ENCODE measurements around the gene UBE3B. TPM values are rescaled to one million over a fixed set of nuclear protein-coding genes. Genes with fewer than 3 reads are reported as not detected.

The UBE3B gene
- polyA plus RNA-seq, 1 experiment: 43.9 TPM

DNA sequence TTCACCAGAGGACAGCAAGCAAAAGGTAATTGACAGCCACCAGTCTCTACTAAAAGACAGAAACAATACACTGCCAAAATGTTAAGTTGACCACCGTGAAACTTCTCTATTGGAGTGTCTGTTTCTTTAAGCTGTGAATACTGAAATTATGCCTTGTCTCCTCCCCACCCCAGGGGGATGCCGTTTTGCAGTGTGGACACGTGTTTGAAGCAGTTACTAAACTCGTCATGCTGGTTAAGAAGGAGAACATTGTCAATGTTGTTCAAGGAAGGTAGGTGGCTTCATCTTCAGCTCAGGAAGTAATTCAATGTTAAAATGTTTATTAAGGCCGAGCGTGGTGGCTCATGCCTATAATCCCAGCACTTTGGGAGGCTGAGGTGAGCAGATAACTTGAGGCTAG is 33.2 kb upstream of the UBE3B start:
- no peak for DNase-seq (ENCODE audit: low read depth)
- ChIA-PET CTCF (interaction anchor here (1.1 to 3.0 kb wide), 4 partner anchors 11 to 33 kb away, joined by 3 to 14 read pairs (median 4); partner anchors contain the start of genes KCTD10 and UBE3B), POLR2A (no interaction called here)
- Histone ChIP-seq H3K27me3 (ENCODE audit: control insufficient read depth, insufficient read depth, low read length) (no peaks in the 10 kb centered on the region), H3K4me3 (ENCODE audit: low read depth, low read length) (no peak overlapping the region), H3K36me3 (ENCODE audit: control insufficient read depth, insufficient read depth, low read length) (peaks cover 12% of the 10 kb centered on the region)
- TF ChIP-seq, protein P1, sequence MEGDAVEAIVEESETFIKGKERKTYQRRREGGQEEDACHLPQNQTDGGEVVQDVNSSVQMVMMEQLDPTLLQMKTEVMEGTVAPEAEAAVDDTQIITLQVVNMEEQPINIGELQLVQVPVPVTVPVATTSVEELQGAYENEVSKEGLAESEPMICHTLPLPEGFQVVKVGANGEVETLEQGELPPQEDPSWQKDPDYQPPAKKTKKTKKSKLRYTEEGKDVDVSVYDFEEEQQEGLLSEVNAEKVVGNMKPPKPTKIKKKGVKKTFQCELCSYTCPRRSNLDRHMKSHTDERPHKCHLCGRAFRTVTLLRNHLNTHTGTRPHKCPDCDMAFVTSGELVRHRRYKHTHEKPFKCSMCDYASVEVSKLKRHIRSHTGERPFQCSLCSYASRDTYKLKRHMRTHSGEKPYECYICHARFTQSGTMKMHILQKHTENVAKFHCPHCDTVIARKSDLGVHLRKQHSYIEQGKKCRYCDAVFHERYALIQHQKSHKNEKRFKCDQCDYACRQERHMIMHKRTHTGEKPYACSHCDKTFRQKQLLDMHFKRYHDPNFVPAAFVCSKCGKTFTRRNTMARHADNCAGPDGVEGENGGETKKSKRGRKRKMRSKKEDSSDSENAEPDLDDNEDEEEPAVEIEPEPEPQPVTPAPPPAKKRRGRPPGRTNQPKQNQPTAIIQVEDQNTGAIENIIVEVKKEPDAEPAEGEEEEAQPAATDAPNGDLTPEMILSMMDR (IDR thresholded peaks at IDR 0.05; ENCODE audit: insufficient read depth, low read depth, low read length): no peak

DNA sequence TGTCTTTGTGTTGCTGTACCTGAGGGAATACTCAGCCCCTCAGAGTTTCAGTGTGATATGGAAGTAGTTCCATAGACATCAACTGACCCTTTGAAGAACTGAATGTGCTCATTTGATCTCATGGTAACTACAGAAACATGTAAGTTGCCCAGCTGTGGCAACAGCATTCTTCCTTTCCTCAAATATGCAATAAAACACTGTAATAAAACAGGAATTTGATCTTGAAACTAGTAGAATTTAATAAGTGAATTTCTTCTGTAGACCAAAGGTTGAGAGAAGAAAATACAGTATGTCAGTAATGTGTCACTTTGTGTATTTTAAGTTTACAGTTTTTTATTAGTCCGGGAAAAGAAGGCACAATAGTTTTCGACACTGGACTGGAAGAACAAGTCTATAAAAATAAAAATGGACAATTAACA is 32.2 kb upstream of the UBE3B start:
- POLR2A ChIA-PET: interaction anchor here (0.7 kb wide), 1 partner anchor 291 kb away, joined by 7 read pairs; no protein-coding TSS in a partner anchor
- CTCF ChIA-PET: interaction anchor here (1.4 to 3.0 kb wide), 3 partner anchors 12 to 18 kb away, joined by 3 to 14 read pairs (median 6); no protein-coding TSS in a partner anchor

DNA sequence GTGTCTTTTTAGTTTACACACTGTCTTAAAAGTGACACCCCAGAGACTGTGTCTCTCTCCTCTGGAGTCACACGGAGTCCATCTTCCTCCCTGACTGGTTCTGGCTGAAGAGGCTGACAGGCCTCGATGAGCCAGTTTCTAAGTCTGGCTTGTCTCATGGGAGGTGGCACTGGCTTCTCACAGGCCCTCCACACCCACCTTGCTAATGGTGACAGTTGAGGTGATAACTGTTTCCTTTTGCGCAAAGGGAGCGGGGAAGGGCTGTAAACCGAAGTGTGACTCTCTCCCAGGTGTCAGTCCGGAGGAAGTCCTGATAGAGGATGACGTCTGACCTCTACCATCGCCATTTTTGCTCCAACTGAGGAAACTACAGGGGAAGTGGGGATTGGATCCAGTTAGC is 30.6 kb upstream of the UBE3B start:
- Histone ChIP-seq H3K4me3 (ENCODE audit: low read depth, low read length) (no peak overlapping the region), H3K36me3 (ENCODE audit: control insufficient read depth, insufficient read depth, low read length) (peaks cover 27% of the 10 kb centered on the region), H3K27me3 (ENCODE audit: control insufficient read depth, insufficient read depth, low read length) (no peaks in the 10 kb centered on the region)
- ChIA-PET CTCF (interaction anchor here (1.7 kb wide), 2 partner anchors 16 kb away, joined by 4 to 6 read pairs; no protein-coding TSS in a partner anchor), POLR2A (no interaction called here)
- no peak for DNase-seq (ENCODE audit: low read depth)
- TF ChIP-seq, protein P1 (IDR thresholded peaks at IDR 0.05; ENCODE audit: insufficient read depth, low read depth, low read length): no peak

More for the DNA sequence above, 32.2 kb upstream of the UBE3B start:
- TF ChIP-seq, protein P1 (IDR thresholded peaks at IDR 0.05; ENCODE audit: insufficient read depth, low read depth, low read length): no peak
- Histone ChIP-seq H3K4me3 (ENCODE audit: low read depth, low read length) (no peak overlapping the region), H3K27me3 (ENCODE audit: control insufficient read depth, insufficient read depth, low read length) (no peaks in the 10 kb centered on the region), H3K36me3 (ENCODE audit: control insufficient read depth, insufficient read depth, low read length) (peaks cover 13% of the 10 kb centered on the region)
- DNase-seq (ENCODE audit: low read depth): peak; percentile 95

DNA sequence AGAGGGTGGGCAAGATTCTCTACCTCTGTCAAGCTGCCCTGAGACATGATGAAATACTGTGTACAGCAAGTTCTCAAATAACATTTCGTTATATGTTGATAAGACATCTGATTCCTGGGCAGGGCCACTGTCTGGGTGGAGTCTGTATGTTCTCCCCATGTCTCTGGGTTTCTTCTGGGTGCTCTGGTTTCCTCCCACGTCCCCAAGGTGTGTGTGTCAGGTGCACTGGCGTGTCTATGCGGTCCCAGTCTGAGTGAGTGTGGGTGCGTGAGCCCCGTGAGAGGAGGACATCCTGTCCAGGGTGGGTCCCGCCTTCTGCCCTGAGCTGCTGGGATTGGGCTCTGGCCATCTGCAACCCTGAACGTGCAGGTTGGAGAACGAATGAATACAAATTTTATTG is 30.0 kb upstream of the UBE3B start:
- TF ChIP-seq, protein P1 (IDR thresholded peaks at IDR 0.05; ENCODE audit: insufficient read depth, low read depth, low read length): no peak
- H3K36me3 ChIP-seq (ENCODE audit: control insufficient read depth, insufficient read depth, low read length): peaks cover 30% of the 10 kb centered on the region
- H3K27me3 ChIP-seq (ENCODE audit: control insufficient read depth, insufficient read depth, low read length): no peaks in the 10 kb centered on the region
- ChIA-PET CTCF (interaction anchor here (0.6 to 1.7 kb wide), 3 partner anchors 16 to 54 kb away, joined by 3 to 4 read pairs (median 3); no protein-coding TSS in a partner anchor), POLR2A (no interaction called here)
- DNase-seq (ENCODE audit: low read depth): no peak
- H3K4me3 ChIP-seq (ENCODE audit: low read depth, low read length): no peak overlapping the region

GRCh38 chr12:109448272-109448671 is 29.2 kb upstream of the UBE3B start:
- CTCF ChIA-PET: interaction anchor here (1.1 to 2.6 kb wide), 3 partner anchors 15 to 28 kb away, joined by 3 to 10 read pairs (median 4); no protein-coding TSS in a partner anchor

More at GRCh38 chr12:109448272-109448671, 29.2 kb upstream of the UBE3B start:
- TF ChIP-seq, protein P1 (IDR thresholded peaks at IDR 0.05; ENCODE audit: insufficient read depth, low read depth, low read length): no peak
- no peaks in the 10 kb centered on the region for H3K27me3 ChIP-seq (ENCODE audit: control insufficient read depth, insufficient read depth, low read length)
- H3K4me3 ChIP-seq (ENCODE audit: low read depth, low read length): no peak overlapping the region
- POLR2A ChIA-PET: no interaction called here
- DNase-seq (ENCODE audit: low read depth): no peak
- peaks cover 34% of the 10 kb centered on the region for H3K36me3 ChIP-seq (ENCODE audit: control insufficient read depth, insufficient read depth, low read length)
